Upper lobe of right lung (tissue), 1 donor: ENCODE results near the gene DLK2. TPM values are rescaled to one million over a fixed set of nuclear protein-coding genes. Genes with fewer than 3 reads are reported as not detected.
A peak's percentile ranks its signal among the peaks of the same experiment; 100 is the strongest.

Source experiments
- ATAC-seq: fragments of 200-7000 bp; cut with Tn5 transposase; one replicate; pipeline ENCODE4 v1.9.1; 2020; ENCODE audit warnings: mild to moderate bottlenecking, moderate library complexity
- DNase-seq: peaks from one replicate; pipeline ENCODE4 v3.0.0-alpha.2; 2020
- H3K27ac ChIP-seq: fragments of 200-600 bp; one replicate; pipeline ENCODE4 v1.8.0; 2022
- H3K27me3 ChIP-seq: fragments of 200-600 bp; one replicate; pipeline ENCODE4 v1.8.0; 2022; ENCODE audit warnings: mild to moderate bottlenecking
- H3K36me3 ChIP-seq: fragments of 200-600 bp; one replicate; pipeline ENCODE4 v1.8.0; 2022
- H3K4me1 ChIP-seq: fragments of 200-600 bp; one replicate; pipeline ENCODE4 v1.8.0; 2022
- H3K4me3 ChIP-seq: fragments of 200-600 bp; one replicate; pipeline ENCODE4 v1.8.0; 2022; ENCODE audit warnings: mild to moderate bottlenecking
- H3K9me3 ChIP-seq: fragments of 200-600 bp; one replicate; pipeline ENCODE4 v1.8.0; 2022
- CTCF ChIP-seq: fragments of 200-600 bp; IDR thresholded peaks from one replicate; pipeline ENCODE4 v1.8.0; 2022; ENCODE audit warnings: antibody characterized with exemption
- intact Hi-C: fragments of 100-400 bp; cut with DNase I; formaldehyde crosslinking; loops from one replicate; pipeline ENCODE4 v1.11.0; 2022
- total RNA-seq: library from RNA; stranded (reverse); fragmentation: NEBNext Ultra II Directional; extraction: Animal tissue kit (Norgen Biotek cat#: 25700); gene quantifications from one replicate; pipeline ENCODE4 v1.2.1, GENCODE V29; 2021
- donor health status: DM: no; HTN: yes; CAD: no; lungs with severe emphysema.

The DLK2 gene
- total RNA-seq, 1 donor from 2014 or later = 0.23 TPM

- no peak for ATAC-seq
- H3K4me3 ChIP-seq = no peak overlapping the region
- H3K4me1 ChIP-seq = peaks cover 13% of the 10 kb centered on the region
- peak overlapping the region; percentile 30 for H3K27ac ChIP-seq
- no peaks in the 10 kb centered on the region for H3K9me3 ChIP-seq
- DNase-seq = no peak
- no peaks in the 10 kb centered on the region for H3K27me3 ChIP-seq
- intact Hi-C loops = no loop called here
- no peak for TF ChIP-seq CTCF
- H3K36me3 ChIP-seq = peaks cover 62% of the 10 kb centered on the region
These were observed 19.5 kb downstream of the DLK2 start for GRCh38 chr6:43435682-43436437.

- no peaks in the 10 kb centered on the region for H3K9me3 ChIP-seq
- no peak overlapping the region for H3K4me3 ChIP-seq
- intact Hi-C loops = no loop called here
- TF ChIP-seq CTCF = no peak
- ATAC-seq = no peak
- DNase-seq = no peak
- H3K4me1 ChIP-seq = peaks cover 13% of the 10 kb centered on the region
- H3K36me3 ChIP-seq = peaks cover 55% of the 10 kb centered on the region
- no peak overlapping the region for H3K27ac ChIP-seq
- no peaks in the 10 kb centered on the region for H3K27me3 ChIP-seq
These were observed 20.4 kb downstream of the DLK2 start for GRCh38 chr6:43434943-43435342.

GRCh38 chr6:43434001-43434840 is 21.1 kb downstream of the DLK2 start:
- DNase-seq = no peak

GRCh38 chr6:43433148-43433547 is 22.2 kb downstream of the DLK2 start:
- Histone ChIP-seq H3K4me3 (no peak overlapping the region), H3K27ac (no peak overlapping the region), H3K27me3 (no peaks in the 10 kb centered on the region), H3K4me1 (peaks cover 23% of the 10 kb centered on the region), H3K9me3 (no peaks in the 10 kb centered on the region), H3K36me3 (peaks cover 37% of the 10 kb centered on the region)
- TF ChIP-seq CTCF = no peak
- ATAC-seq (no peak), DNase-seq (no peak)
- intact Hi-C loops = no loop called here

More at GRCh38 chr6:43434001-43434840, 21.1 kb downstream of the DLK2 start:
- ATAC-seq = no peak
- H3K36me3 ChIP-seq = peaks cover 48% of the 10 kb centered on the region
- intact Hi-C loops = no loop called here
- peaks cover 13% of the 10 kb centered on the region for H3K4me1 ChIP-seq
- no peak overlapping the region for H3K4me3 ChIP-seq
- no peaks in the 10 kb centered on the region for H3K27me3 ChIP-seq
- TF ChIP-seq CTCF = no peak
- H3K27ac ChIP-seq = no peak overlapping the region
- no peaks in the 10 kb centered on the region for H3K9me3 ChIP-seq

- Histone ChIP-seq H3K9me3 (no peaks in the 10 kb centered on the region), H3K27ac (no peak overlapping the region), H3K36me3 (peaks cover 33% of the 10 kb centered on the region), H3K27me3 (no peaks in the 10 kb centered on the region), H3K4me3 (no peak overlapping the region), H3K4me1 (peaks cover 24% of the 10 kb centered on the region)
- DNase-seq = no peak
- TF ChIP-seq CTCF = no peak
- intact Hi-C loops = no loop called here
- ATAC-seq = no peak
These were observed 23.1 kb downstream of the DLK2 start for GRCh38 chr6:43432009-43432945.
